Naive thymus-derived CD8-positive, alpha-beta T cell (primary cell): ENCODE measurements around the gene PSG7. TPM values are rescaled to one million over a fixed set of nuclear protein-coding genes. Genes with fewer than 3 reads are reported as not detected.
"Not testable (repeated sequence)": the region's sequence is repeated elsewhere in the genome, so short reads cannot be mapped to it uniquely, and the experiment has no call there.

Experiments
- ATAC-seq, 2 donors: fragments of 150-1000 bp; cut with Tn5 transposase in 1 of 2; sonication (Bioruptor Pico), chemical (Tn5 transposase) in 1 of 2; 1 replicate in 1 of 2; 2 replicates in 1 of 2; pipeline ENCODE4 v1.10.0; 2021; ENCODE audit warnings: mild to moderate bottlenecking in 2 of 2, moderate library complexity in 2 of 2
- POLR2A ChIA-PET: fragments of 350-600 bp; sonication (Branson Sonifier 250); formaldehyde crosslinking; loops from one replicate; lab custom pipeline; 2021; ENCODE audit warnings: antibody characterized with exemption; lab: Charles Lee
- DNase-seq, 10 donors: peaks; one replicate each; pipeline versions ENCODE4 v3.0.0 to v3.0.0-alpha.2; 2020 to 2022
- H3K27ac Mint-ChIP-seq, 10 donors: one replicate each; pipeline ENCODE4 v1.8.0; 2020 to 2022; ENCODE audit warnings: mild to moderate bottlenecking in 10 of 10, mixed read lengths in 10 of 10, moderate library complexity in 4 of 10, inconsistent platforms in 1 of 10
- H3K27me3 Mint-ChIP-seq, 5 donors: one replicate each; pipeline ENCODE4 v1.8.0; 2021 to 2022; ENCODE audit warnings: mixed read lengths in 5 of 5
- H3K36me3 Mint-ChIP-seq, 3 donors: one replicate each; pipeline ENCODE4 v1.8.0; 2020 to 2022; ENCODE audit warnings: mixed read lengths in 3 of 3, mild to moderate bottlenecking in 2 of 3, inconsistent platforms in 1 of 3
- H3K4me1 Mint-ChIP-seq, 4 donors: one replicate each; pipeline ENCODE4 v1.8.0; 2021 to 2022; ENCODE audit warnings: mixed read lengths in 4 of 4
- H3K4me3 Mint-ChIP-seq, 10 donors: one replicate each; pipeline ENCODE4 v1.8.0; 2020 to 2022; ENCODE audit warnings: mild to moderate bottlenecking in 10 of 10, mixed read lengths in 10 of 10, moderate library complexity in 6 of 10, inconsistent platforms in 1 of 10
- H3K9me3 Mint-ChIP-seq, 9 donors: one replicate each; pipeline ENCODE4 v1.8.0; 2020 to 2022; ENCODE audit warnings: mixed read lengths in 9 of 9, mild to moderate bottlenecking in 3 of 9, inconsistent platforms in 1 of 9, moderate library complexity in 1 of 9
- polyA plus RNA-seq, 3 donors: library from polyadenylated mRNA; unstranded; fragments of 300-500 nt; fragmentation: Illumina TruSeq; gene quantifications; one replicate each; pipeline ENCODE4 v1.2.3, GENCODE V29; 2021
- total RNA-seq, 8 experiments: library from RNA in 2 of 8; stranded (reverse) in 2 of 8; gene quantifications; one replicate each; pipeline ENCODE4 v1.2.3 and lab custom pipeline; 2021 to 2026

The PSG7 gene
- total and polyA plus RNA-seq, 5 experiments from 2014 or later: not detected

GRCh38 chr19:42876596-42876995, 60.4 kb downstream of the PSG7 start:
- ATAC-seq, H3K36me3 Mint-ChIP-seq: not testable (repeated sequence)

GRCh38 chr19:42875881-42876280, 61.1 kb downstream of the PSG7 start:
- H3K9me3 Mint-ChIP-seq, POLR2A ChIA-PET, H3K4me3 Mint-ChIP-seq, DNase-seq, H3K36me3 Mint-ChIP-seq, H3K4me1 Mint-ChIP-seq, ATAC-seq: not testable (repeated sequence)
- Mint-ChIP-seq H3K27me3 (peaks cover 2 to 30% (median 4%) of the 10 kb centered on the region in 5 donors), H3K27ac (peak overlapping the region in 1 of 10 donors; percentile 34)

More at GRCh38 chr19:42876596-42876995, 60.4 kb downstream of the PSG7 start:
- H3K27me3 Mint-ChIP-seq: peaks cover 0 to 30% (median 11%) of the 10 kb centered on the region in 5 donors
- DNase-seq, H3K4me1 Mint-ChIP-seq, POLR2A ChIA-PET, H3K4me3 Mint-ChIP-seq, H3K9me3 Mint-ChIP-seq: not testable (repeated sequence)
- H3K27ac Mint-ChIP-seq: peak overlapping the region in 1 of 10 donors; percentile 5

DNA sequence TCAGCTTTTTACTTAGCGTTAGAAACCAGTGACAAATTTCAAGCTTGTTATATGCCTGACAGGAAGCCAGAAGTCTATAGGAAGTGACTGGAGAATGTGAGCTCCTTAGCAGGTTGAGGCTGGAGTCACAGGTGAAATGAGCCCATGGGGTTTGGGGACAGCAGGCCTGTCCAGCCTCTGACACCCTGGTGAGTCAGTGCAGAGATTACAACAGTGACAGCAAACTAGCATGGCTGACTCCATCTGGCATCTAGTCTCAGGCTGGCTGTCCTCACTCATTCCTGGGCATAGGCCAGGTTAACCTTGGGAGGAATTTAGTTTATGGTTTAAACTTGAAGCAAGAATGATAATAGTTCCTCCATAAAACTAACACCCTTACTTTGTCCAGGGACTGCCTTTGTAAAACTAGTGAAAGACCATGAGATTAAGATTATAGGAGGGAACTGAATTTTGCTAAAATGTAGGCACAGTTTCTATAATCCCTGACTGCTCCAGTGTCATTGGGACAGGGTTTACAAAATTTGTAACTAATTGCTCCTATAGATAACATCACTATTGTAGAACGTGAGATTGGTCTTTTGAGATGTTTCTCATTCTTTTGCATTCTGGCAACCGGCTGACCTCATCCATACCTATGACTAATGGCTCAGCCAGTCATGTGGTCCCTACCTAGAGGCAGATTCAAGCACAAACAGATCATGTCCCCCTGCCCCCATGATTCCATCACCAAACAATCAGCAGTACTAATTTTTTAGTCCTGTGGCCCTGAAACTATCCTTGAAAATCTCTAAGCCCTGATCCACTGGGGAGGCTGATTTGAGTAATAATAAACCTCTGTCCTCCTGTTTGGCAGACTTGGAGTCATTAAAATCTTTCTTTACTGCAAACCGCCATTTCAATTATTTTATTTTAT, 61.9 kb downstream of the PSG7 start:
- ATAC-seq: not testable (repeated sequence)

DNA sequence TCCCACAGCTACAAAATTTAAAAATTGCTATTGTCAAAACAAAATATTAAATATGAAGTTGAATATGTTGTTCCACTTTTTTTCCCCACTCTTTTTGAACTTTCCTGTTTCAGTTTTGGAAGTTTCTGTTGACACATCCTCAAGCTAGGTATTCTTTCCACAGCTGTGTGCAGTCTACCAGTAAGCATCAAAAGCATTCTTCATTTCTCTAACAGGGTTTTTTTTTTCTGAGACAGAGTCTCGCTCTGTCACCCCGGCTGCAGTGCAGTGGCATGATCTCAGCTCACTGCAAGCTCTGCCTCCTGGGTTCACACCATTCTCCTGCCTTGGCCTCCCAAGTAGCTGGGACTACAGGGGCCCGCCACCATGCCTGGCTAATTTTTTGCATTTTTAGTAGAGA, 62.9 kb downstream of the PSG7 start:
- ATAC-seq, DNase-seq, H3K4me3 Mint-ChIP-seq, H3K9me3 Mint-ChIP-seq, POLR2A ChIA-PET, H3K36me3 Mint-ChIP-seq, H3K4me1 Mint-ChIP-seq, H3K27ac Mint-ChIP-seq: not testable (repeated sequence)
- peaks cover 0 to 24% (median 7%) of the 10 kb centered on the region in 5 donors for H3K27me3 Mint-ChIP-seq

More for the DNA sequence above, 61.9 kb downstream of the PSG7 start:
- DNase-seq, H3K4me3 Mint-ChIP-seq, H3K4me1 Mint-ChIP-seq, POLR2A ChIA-PET, H3K9me3 Mint-ChIP-seq, H3K36me3 Mint-ChIP-seq, H3K27ac Mint-ChIP-seq: not testable (repeated sequence)
- H3K27me3 Mint-ChIP-seq: peaks cover 0 to 24% (median 2%) of the 10 kb centered on the region in 5 donors

Other genes starting within 250 kb of the PSG7 start
- not detected for gene PSG3, start 196.7 kb downstream of the PSG7 start, total RNA-seq
- gene PSG3, start 196.7 kb downstream of the PSG7 start, polyA plus RNA-seq: not detected
- not detected for gene PSG8, start 171.5 kb downstream of the PSG7 start, total RNA-seq
- not detected for gene PSG8, start 171.5 kb downstream of the PSG7 start, polyA plus RNA-seq
- gene PSG1, start 57.5 kb downstream of the PSG7 start, total RNA-seq: not detected
- not detected for gene PSG1, start 57.5 kb downstream of the PSG7 start, polyA plus RNA-seq
- not detected for gene PSG6, start 19.3 kb downstream of the PSG7 start, total RNA-seq
- not detected for gene PSG6, start 19.3 kb downstream of the PSG7 start, polyA plus RNA-seq
- not detected for gene PSG11, start 89.3 kb upstream of the PSG7 start, total RNA-seq
- gene PSG11, start 89.3 kb upstream of the PSG7 start, polyA plus RNA-seq: not detected
- not detected for gene PSG2, start 145.5 kb upstream of the PSG7 start, total RNA-seq
- gene PSG2, start 145.5 kb upstream of the PSG7 start, polyA plus RNA-seq: not detected
- not detected for gene PSG5, start 249.3 kb upstream of the PSG7 start, total RNA-seq
- gene PSG5, start 249.3 kb upstream of the PSG7 start, polyA plus RNA-seq: not detected